GM12872 (cell line): ENCODE results near the gene SMG7.
A peak's percentile ranks its signal among the peaks of the same experiment; 100 is the strongest.

Experiments
- CTCF ChIP-seq: IDR thresholded peaks from 3 replicates; pipeline ENCODE4 v1.5.1; 2011; ENCODE audit warnings: low read depth, mild to moderate bottlenecking, low read length, moderate library complexity; ENCODE audit not compliant: insufficient read depth

SMG7 gene

DNA sequence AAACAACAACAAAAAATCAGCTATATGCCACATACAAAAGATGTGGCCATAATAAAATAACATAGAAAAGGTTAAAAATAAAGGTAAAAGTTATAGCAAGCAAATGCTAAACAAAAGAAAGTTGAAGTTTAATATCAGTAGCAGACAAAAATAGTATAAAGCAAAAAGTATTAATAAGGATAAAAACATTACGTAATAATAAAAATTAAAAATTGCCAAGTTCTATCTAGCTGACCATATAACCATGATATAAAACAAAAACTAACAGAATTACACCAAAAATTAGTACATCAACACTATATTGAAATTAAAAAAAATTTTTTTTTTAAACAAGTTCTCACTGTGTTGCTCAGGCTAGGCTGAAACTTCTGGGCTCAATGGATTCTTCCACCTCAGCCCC, 15.5 kb upstream of the SMG7 start:
- no peak for TF ChIP-seq CTCF

- TF ChIP-seq CTCF: no peak
Measured at GRCh38 chr1:183457449-183457848, 14.8 kb upstream of the SMG7 start.

DNA sequence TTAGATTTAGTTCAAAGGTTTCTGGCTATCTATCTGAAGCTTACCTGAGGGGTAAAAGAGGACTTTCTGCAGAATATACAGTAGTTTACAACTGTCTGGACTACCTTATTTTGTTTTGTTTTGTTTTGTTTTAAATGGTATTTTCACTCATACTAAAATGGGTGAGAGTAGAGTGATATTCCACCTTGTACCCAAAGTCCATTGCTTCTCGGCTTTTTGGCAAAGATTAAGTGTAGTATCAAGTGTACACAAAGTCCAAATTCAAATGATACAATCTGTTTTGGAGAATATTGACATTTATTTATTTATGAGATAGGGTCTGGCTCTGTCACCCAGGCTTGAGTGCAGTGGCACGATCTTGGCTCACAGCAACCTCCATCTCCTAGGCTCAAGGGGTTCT, 11.7 kb upstream of the SMG7 start:
- TF ChIP-seq CTCF: no peak

DNA sequence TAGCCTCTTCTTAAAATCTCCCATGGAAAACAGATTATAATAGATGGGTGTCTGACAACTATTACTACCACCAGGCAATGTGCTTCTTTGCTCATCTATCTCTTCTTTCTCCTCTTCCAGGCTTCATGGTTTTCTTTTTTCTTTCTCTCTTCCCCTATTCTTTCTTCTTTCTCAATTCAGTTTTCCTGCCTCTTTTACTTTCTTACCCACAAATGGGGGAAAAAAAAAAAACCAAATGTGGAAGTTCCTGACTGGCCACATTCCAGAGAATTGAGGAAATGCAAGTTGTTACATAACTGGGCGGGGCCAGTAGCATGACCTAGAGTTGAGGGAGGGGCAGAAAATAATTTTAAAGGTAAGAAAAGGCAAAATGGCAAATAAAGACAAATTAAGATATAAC, 10.9 kb upstream of the SMG7 start:
- TF ChIP-seq CTCF: no peak

DNA sequence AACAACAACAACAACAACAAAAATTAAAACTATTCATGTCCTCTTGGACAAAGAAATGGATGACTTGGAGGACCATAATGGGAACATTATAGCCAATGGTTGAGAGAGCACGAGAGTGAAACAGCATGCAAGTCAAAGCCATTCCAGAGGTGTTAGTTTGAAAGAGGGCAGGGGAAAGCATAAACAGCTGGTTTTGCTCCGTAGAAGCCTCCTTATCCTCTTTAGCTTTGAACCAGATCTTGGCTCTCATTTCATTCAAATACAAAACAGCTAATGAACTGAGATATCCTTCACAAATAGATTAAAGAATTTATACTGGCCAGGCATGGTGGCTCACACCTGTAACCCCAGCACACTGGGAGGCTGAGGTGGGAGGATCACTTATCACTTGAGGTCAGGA, 8.7 kb upstream of the SMG7 start:
- no peak for TF ChIP-seq CTCF

- TF ChIP-seq CTCF: no peak
Measured at GRCh38 chr1:183466781-183467180, 5.5 kb upstream of the SMG7 start.

DNA sequence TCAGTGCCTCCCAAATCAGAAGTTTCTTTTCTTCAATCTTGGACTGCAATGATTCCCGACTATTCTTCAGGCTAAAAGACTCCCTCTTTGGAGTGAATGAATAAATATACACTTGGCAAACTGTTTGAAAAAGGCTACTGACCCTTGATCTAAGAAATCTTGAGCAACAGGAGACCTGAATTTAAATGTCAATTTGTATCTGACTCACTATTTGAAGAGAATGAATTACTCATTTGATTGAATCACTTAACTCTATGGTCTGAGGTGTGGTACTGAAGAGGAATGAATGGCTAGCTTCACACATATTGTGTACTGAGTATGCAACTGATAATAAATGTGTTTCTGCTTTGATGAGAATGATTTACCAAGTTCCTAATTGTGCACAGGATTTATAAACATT, 4.6 kb upstream of the SMG7 start:
- TF ChIP-seq CTCF: no peak

- TF ChIP-seq CTCF: peak; percentile 47
Measured at GRCh38 chr1:183470147-183470960, 1.9 kb upstream of the SMG7 start.
